Loucy (cell line): ENCODE measurements around the gene NAALADL1.

ENCODE experiments used
- EZH2phosphoT487 ChIP-seq: fragments of 200-600 bp; IDR thresholded peaks from 2 replicates; pipeline ENCODE4 v1.6.1; 2018; ENCODE audit warnings: antibody characterized with exemption, mild to moderate bottlenecking, moderate library complexity, borderline replicate concordance
- TF ChIP-seq, protein P1 (sequence below): fragments of 200-600 bp; sonication (generic); conservative IDR thresholded peaks from 2 replicates; pipeline ENCODE4 v1.5.1; 2014; ENCODE audit warnings: mild to moderate bottlenecking, antibody characterized with exemption, low read length

DNA sequence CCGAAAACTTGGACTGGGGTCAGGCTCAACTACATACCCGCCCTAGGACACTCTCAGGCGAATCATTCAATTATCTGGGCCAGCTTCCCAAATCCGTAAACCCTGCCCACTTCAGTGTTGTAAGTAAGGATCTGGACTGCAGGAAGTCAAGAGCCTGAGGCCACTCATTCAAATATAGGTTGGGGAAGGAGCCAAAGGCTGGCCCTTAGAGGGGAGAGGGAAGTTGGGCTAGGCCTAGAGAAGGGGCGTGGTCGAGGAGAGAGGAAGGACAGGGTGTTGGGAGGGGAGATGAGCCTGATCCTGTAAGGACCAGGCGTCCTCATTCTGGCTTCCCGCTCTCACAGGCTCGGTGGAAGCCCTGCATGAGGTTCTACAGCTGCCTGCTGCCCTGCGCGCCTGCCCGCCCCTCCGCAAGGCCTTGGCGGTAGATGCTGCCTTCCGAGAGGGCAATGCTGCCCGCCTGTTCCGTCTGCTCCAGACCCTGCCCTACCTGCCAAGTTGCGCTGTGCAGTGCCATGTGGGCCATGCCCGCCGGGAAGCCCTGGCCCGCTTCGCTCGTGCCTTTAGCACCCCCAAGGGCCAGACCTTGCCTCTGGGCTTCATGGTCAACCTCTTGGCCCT is 14.4 kb downstream of the NAALADL1 start:
- no peak for TF ChIP-seq EZH2phosphoT487
- TF ChIP-seq, protein P1, sequence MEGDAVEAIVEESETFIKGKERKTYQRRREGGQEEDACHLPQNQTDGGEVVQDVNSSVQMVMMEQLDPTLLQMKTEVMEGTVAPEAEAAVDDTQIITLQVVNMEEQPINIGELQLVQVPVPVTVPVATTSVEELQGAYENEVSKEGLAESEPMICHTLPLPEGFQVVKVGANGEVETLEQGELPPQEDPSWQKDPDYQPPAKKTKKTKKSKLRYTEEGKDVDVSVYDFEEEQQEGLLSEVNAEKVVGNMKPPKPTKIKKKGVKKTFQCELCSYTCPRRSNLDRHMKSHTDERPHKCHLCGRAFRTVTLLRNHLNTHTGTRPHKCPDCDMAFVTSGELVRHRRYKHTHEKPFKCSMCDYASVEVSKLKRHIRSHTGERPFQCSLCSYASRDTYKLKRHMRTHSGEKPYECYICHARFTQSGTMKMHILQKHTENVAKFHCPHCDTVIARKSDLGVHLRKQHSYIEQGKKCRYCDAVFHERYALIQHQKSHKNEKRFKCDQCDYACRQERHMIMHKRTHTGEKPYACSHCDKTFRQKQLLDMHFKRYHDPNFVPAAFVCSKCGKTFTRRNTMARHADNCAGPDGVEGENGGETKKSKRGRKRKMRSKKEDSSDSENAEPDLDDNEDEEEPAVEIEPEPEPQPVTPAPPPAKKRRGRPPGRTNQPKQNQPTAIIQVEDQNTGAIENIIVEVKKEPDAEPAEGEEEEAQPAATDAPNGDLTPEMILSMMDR: no peak
